ENCODE measurements around the gene SPATA32.

The SPATA32 gene

GRCh38 chr17:45248132-45248957, 13.5 kb downstream of the SPATA32 start:
- TF ChIP-seq CTCF (conservative IDR thresholded peaks at IDR 0.05; ENCODE audit: low read depth, low read length) = no peak
- Histone ChIP-seq H3K4me3 (IDR thresholded peaks at IDR 0.05; ENCODE audit: insufficient read depth, low read depth, low read length) (no peak overlapping the region), H3K36me3 (ENCODE audit: insufficient read depth) (peaks cover 3% of the 10 kb centered on the region; the same call in 1 of the 2 replicates), H3K4me1 (ENCODE audit: low read depth, poor library complexity, severe bottlenecking) (peaks cover 19% of the 10 kb centered on the region), H3K27ac (peak overlapping the region; percentile 63), H4K20me1 (ENCODE audit: insufficient read depth) (no peaks in the 10 kb centered on the region), H3K79me2 (ENCODE audit: insufficient read depth, low read depth) (no peaks in the 10 kb centered on the region), H3K4me2 (peak overlapping the region; percentile 69), H3K27me3 (ENCODE audit: insufficient read depth, low read depth) (no peaks in the 10 kb centered on the region), H2AFZ (ENCODE audit: low read depth) (peak overlapping the region; percentile 71), H3K9ac (peak overlapping the region; percentile 70)

GRCh38 chr17:45247429-45248131, 14.3 kb downstream of the SPATA32 start:
- Histone ChIP-seq H2AFZ (ENCODE audit: low read depth) (peak overlapping the region; percentile 71), H3K27ac (peak overlapping the region; percentile 63), H3K9ac (peak overlapping the region; percentile 70), H3K79me2 (ENCODE audit: insufficient read depth, low read depth) (no peaks in the 10 kb centered on the region), H4K20me1 (ENCODE audit: insufficient read depth) (no peaks in the 10 kb centered on the region), H3K27me3 (ENCODE audit: insufficient read depth, low read depth) (no peaks in the 10 kb centered on the region), H3K4me2 (peak overlapping the region; percentile 69), H3K4me1 (ENCODE audit: low read depth, poor library complexity, severe bottlenecking) (peaks cover 19% of the 10 kb centered on the region), H3K36me3 (ENCODE audit: insufficient read depth) (peaks cover 3% of the 10 kb centered on the region; the same call in 1 of the 2 replicates), H3K4me3 (IDR thresholded peaks at IDR 0.05; ENCODE audit: insufficient read depth, low read depth, low read length) (no peak overlapping the region)
- TF ChIP-seq CTCF (conservative IDR thresholded peaks at IDR 0.05; ENCODE audit: low read depth, low read length) = no peak

- TF ChIP-seq CTCF (conservative IDR thresholded peaks at IDR 0.05; ENCODE audit: low read depth, low read length) = peak; percentile 65
- Histone ChIP-seq H3K9ac (peak overlapping the region; percentile 70; the same call in 1 of the 2 replicates), H3K27ac (peak overlapping the region; percentile 63), H3K36me3 (ENCODE audit: insufficient read depth) (peaks cover 3% of the 10 kb centered on the region; the same call in 1 of the 2 replicates), H3K4me1 (ENCODE audit: low read depth, poor library complexity, severe bottlenecking) (peaks cover 19% of the 10 kb centered on the region), H4K20me1 (ENCODE audit: insufficient read depth) (no peaks in the 10 kb centered on the region), H2AFZ (ENCODE audit: low read depth) (0 out of 2 replicates have a peak overlapping the region, but pooled peaks have one; percentile 15), H3K27me3 (ENCODE audit: insufficient read depth, low read depth) (no peaks in the 10 kb centered on the region), H3K4me2 (peak overlapping the region; percentile 69), H3K4me3 (IDR thresholded peaks at IDR 0.05; ENCODE audit: insufficient read depth, low read depth, low read length) (no peak overlapping the region), H3K79me2 (ENCODE audit: insufficient read depth, low read depth) (no peaks in the 10 kb centered on the region)
Measured at GRCh38 chr17:45246861-45247428, 14.9 kb downstream of the SPATA32 start.

DNA sequence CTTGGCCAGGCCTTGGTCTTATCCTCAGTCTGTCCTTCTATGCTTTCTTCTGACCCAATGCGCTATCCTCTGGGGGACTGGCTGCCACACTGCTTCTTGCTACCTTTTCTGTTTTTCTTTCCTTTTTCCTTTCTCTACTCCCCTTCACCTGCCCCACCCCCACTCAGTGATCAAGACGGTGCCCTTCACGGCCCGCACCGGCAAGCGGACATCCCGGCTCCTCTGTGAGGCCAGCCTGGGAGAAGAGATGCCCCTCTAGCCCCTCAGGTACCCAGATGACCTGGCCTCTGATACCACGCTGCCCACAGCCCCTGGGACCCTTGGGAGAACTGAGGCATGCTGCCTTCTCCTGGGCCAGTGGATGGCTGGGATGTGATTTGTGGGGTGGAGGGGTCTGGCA, 15.6 kb downstream of the SPATA32 start:
- H3K9ac ChIP-seq = no peak overlapping the region
- H3K4me1 ChIP-seq (ENCODE audit: low read depth, poor library complexity, severe bottlenecking) = peaks cover 19% of the 10 kb centered on the region
- no peak overlapping the region for H3K4me3 ChIP-seq (IDR thresholded peaks at IDR 0.05; ENCODE audit: insufficient read depth, low read depth, low read length)
- no peaks in the 10 kb centered on the region for H4K20me1 ChIP-seq (ENCODE audit: insufficient read depth)
- peaks cover 3% of the 10 kb centered on the region; the same call in 1 of the 2 replicates for H3K36me3 ChIP-seq (ENCODE audit: insufficient read depth)
- peak overlapping the region; percentile 69; the same call in 1 of the 2 replicates for H3K4me2 ChIP-seq
- H2AFZ ChIP-seq (ENCODE audit: low read depth) = no peak overlapping the region
- H3K79me2 ChIP-seq (ENCODE audit: insufficient read depth, low read depth) = no peaks in the 10 kb centered on the region
- H3K27ac ChIP-seq = peak overlapping the region; percentile 2; the same call in 1 of the 2 replicates
- H3K27me3 ChIP-seq (ENCODE audit: insufficient read depth, low read depth) = no peaks in the 10 kb centered on the region
- no peak for TF ChIP-seq CTCF (conservative IDR thresholded peaks at IDR 0.05; ENCODE audit: low read depth, low read length)
